ENCODE measurements around the gene EPB41. TPM values are rescaled to one million over a fixed set of nuclear protein-coding genes. Genes with fewer than 3 reads are reported as not detected.
"Not testable (repeated sequence)": the region's sequence is repeated elsewhere in the genome, so short reads cannot be mapped to it uniquely, and the experiment has no call there.

The EPB41 gene
- total RNA-seq, 2 experiments from 2014 or later, result 162 to 170 TPM

DNA sequence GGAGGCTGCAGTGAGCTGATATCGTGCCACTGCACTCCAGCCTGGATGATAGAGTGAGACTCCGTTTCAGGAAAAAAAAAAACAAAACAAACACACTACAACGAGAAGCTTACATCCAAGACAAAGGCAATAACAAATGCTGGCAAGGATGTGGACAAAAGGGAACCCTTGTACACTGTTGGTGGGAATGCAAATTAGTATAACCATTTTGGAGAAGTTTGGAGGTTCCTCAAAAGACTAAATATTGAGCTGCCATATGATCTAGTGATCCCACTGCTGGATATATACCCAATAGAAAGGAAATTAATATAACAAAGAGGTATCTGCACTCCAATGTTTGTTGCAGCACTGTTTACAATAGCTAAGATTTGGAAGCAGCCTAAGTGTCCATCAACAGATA is 29.2 kb downstream of the EPB41 start:
- peaks cover 19% of the 10 kb centered on the region for H3K36me3 Mint-ChIP-seq
- H3K9me3 Mint-ChIP-seq; H3K27ac Mint-ChIP-seq; H3K4me3 Mint-ChIP-seq; POLR2A ChIA-PET; ATAC-seq (ENCODE audit: low read depth); H3K27me3 Mint-ChIP-seq; DNase-seq; H3K4me1 Mint-ChIP-seq: not testable (repeated sequence)

DNA sequence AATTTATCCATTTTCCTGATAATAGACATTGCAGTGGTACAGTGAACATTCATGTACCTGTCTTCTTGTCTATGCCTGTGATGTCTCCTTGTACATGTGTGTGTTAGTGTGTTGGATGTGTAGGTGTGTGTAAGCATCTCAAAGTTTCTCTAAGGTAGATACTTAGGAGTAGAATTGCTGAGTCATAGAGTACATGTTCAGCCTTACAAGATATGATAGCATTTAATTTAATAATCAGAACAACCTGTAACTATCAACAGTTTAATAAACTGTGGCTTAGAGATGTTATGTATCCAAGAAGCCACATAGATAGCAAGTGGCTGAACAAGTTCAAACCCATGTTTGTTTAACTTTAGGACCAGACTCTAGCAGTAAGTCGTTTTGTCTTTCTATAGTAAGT is 35.6 kb downstream of the EPB41 start:
- Mint-ChIP-seq H3K27me3 (no peaks in the 10 kb centered on the region), H3K4me1 (no peaks in the 10 kb centered on the region), H3K4me3 (no peak overlapping the region), H3K27ac (no peak overlapping the region), H3K36me3 (peaks cover 10% of the 10 kb centered on the region), H3K9me3 (no peaks in the 10 kb centered on the region)
- ATAC-seq (ENCODE audit: low read depth), result no peak
- POLR2A ChIA-PET, result no interaction called here
- DNase-seq, result no peak

DNA sequence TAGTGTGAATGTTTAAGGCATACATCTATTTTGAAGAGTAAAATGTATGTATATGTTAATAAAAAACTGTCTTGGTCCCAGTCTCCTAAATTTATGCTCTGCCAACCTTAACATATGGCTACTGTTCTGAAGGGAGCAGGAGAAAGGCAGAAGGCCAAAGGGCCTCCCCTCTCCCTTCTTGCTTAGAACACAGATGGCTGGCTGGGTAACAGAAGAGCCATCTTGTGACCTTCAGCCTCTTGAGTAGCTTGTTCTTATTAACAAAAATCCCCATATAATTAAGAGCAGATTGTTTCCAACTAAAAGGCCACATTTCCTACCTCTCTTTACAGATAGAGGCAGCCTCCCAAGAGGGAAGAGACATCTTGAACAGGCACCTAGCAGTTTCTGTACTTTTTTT is 36.1 kb downstream of the EPB41 start:
- ATAC-seq (ENCODE audit: low read depth), result no peak

DNA sequence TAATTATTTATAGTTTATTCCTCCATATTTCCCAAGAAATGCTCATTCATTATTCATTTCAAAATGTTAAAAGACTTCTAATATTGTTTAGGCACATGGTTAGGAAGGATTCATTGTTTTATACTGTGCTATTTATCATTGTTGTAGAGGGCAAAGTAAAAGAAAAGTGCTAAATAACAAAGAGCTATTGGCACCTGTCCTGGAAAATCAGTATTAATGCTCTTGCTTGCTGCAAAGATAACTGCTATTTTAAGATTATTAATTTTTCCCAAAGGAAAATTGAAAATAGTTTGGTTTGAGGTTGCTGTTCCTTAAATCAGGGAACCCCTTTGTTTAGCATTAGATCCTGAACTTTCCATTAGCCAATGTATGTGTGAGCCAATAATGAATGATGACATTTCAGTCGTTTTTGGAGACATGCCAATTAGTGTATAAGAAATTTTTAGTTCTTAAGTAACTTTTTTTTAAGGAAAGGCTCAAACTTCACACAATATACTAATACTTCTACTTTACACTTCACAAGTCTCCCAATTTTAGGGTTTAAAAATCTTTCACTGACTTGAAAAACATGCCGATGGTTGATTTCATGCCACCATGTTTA is 39.9 kb downstream of the EPB41 start:
- H3K36me3 Mint-ChIP-seq, result peaks cover 6% of the 10 kb centered on the region
- no peaks in the 10 kb centered on the region for H3K9me3 Mint-ChIP-seq
- H3K4me3 Mint-ChIP-seq, result no peak overlapping the region
- no peak for DNase-seq
- POLR2A ChIA-PET, result no interaction called here
- no peak for ATAC-seq (ENCODE audit: low read depth)
- H3K27me3 Mint-ChIP-seq, result no peaks in the 10 kb centered on the region
- peaks cover 6% of the 10 kb centered on the region for H3K4me1 Mint-ChIP-seq
- no peak overlapping the region for H3K27ac Mint-ChIP-seq

More for the DNA sequence above, 36.1 kb downstream of the EPB41 start:
- DNase-seq, result no peak
- Mint-ChIP-seq H3K4me3 (no peak overlapping the region), H3K36me3 (peaks cover 10% of the 10 kb centered on the region), H3K27ac (no peak overlapping the region), H3K4me1 (no peaks in the 10 kb centered on the region), H3K9me3 (no peaks in the 10 kb centered on the region), H3K27me3 (no peaks in the 10 kb centered on the region)
- POLR2A ChIA-PET, result no interaction called here

DNA sequence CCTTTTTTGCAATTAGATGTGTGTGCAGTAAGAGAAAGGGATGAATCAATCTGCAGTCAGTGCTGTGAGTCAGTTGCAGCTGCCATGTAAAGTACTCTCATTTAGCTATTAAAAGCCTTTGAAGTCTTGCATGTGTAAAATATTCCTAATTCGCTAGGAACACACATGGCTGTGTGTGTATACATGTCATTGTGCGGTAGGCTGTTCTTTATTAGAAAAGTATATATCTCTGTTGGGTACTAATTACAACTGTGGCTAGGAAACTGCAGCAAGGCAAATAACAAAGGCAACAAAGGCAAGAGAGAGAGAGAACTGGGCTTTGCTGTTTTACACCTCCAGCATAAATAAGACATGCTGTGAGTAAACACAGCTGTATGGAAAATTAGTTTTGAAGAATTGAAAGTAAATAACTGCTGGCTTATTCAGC is 41.7 kb downstream of the EPB41 start:
- POLR2A ChIA-PET, result no interaction called here
- no peak overlapping the region for H3K4me3 Mint-ChIP-seq
- DNase-seq, result no peak
- no peak overlapping the region for H3K27ac Mint-ChIP-seq
- no peaks in the 10 kb centered on the region for H3K9me3 Mint-ChIP-seq
- no peaks in the 10 kb centered on the region for H3K27me3 Mint-ChIP-seq
- no peak for ATAC-seq (ENCODE audit: low read depth)
- peaks cover 6% of the 10 kb centered on the region for H3K36me3 Mint-ChIP-seq
- peaks cover 6% of the 10 kb centered on the region for H3K4me1 Mint-ChIP-seq

DNA sequence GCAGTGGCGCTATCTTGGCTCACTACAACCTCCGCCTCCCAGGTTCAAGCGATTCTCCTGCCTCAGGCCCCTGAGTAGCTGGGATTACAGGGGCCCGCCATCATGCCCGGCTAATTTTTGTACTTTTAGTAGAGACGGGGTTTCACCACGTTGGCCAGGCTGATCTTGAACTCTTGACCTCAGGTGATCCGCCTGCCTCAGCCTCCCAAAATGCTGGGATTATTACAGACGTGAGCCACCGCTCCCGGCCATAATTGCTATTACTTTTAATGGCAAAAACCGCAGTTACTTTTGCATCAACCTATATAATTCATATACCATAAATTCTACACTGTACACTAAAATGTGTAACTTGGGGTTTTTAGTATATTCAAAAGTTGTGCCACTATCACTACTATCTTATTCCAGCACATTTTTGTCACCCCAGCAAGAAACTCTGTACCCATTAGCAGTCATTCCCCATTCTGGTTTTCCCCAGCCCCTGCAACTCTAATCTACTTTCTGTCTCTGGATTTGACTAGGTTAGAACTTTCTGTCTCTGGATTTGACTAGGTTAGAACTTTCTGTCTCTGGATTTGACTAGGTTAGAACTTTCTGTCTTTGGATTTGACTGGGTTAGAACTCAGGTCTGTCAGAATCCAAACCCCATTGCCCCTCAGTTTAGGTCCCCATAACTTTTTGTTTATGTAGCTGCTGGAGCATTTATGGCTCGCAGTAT is 47.9 kb downstream of the EPB41 start:
- H3K36me3 Mint-ChIP-seq; ATAC-seq (ENCODE audit: low read depth); DNase-seq; POLR2A ChIA-PET; H3K4me3 Mint-ChIP-seq; H3K27me3 Mint-ChIP-seq; H3K9me3 Mint-ChIP-seq; H3K27ac Mint-ChIP-seq: not testable (repeated sequence)
- H3K4me1 Mint-ChIP-seq, result peaks cover 14% of the 10 kb centered on the region

DNA sequence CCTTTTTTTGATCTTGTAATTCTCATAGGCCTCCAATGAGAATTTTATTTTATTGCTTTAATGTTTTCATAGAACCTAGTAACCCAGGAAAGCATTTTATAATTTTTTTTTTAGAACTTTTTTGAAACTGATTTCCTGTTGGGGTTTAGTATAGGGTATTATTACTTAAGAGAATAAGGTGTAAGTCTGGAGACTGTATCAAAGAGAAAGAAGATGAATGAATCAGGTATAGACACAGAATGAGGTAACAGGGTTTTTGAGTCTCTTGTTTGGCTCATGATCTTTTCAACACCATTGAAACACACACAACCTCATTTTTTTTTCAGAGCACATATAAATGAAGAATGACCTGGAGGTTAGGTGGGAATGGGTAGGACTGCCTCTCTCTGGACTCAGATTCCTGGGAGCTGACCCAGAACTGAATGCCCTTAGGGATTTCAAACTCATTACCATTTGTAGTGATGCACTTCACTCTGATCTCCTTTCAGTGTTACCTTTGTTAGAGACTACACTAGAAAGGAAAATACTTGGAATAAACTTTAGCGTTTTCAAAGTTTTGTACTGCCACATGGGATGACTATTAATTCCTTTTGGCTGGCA is 51.0 kb downstream of the EPB41 start:
- Mint-ChIP-seq H3K36me3 (no peaks in the 10 kb centered on the region), H3K4me3 (no peak overlapping the region), H3K9me3 (no peaks in the 10 kb centered on the region), H3K27me3 (no peaks in the 10 kb centered on the region), H3K27ac (no peak overlapping the region), H3K4me1 (peaks cover 9% of the 10 kb centered on the region)
- ATAC-seq (ENCODE audit: low read depth) (no peak), DNase-seq (no peak)
- POLR2A ChIA-PET, result interaction anchor here (0.5 kb wide), 1 partner anchor 283 kb away, joined by 6 read pairs; no protein-coding TSS in a partner anchor

DNA sequence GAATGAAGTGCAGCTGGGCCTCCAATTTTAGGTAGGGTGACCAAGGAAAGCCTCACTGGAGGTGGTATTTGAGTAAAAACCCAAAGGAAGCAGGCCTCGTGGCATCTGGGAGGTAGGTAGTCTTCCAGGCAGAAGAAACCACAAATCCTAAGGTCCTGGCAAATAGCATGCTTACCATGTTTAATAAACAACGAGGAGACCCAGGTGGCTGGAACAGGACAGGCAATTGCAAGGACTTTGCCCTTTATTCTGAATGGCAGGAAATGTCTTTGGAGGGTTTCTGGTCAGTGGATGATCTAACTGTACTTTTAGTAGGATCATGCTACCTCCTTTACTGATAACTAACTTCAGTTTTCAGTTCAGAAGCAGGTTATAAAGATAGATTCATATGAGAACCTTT is 52.2 kb downstream of the EPB41 start:
- Mint-ChIP-seq H3K4me1 (peaks cover 13% of the 10 kb centered on the region), H3K9me3 (no peaks in the 10 kb centered on the region), H3K27me3 (no peaks in the 10 kb centered on the region), H3K36me3 (peaks cover 3% of the 10 kb centered on the region), H3K4me3 (no peak overlapping the region), H3K27ac (no peak overlapping the region)
- no peak for DNase-seq
- ATAC-seq (ENCODE audit: low read depth), result no peak
- POLR2A ChIA-PET, result no interaction called here

DNA sequence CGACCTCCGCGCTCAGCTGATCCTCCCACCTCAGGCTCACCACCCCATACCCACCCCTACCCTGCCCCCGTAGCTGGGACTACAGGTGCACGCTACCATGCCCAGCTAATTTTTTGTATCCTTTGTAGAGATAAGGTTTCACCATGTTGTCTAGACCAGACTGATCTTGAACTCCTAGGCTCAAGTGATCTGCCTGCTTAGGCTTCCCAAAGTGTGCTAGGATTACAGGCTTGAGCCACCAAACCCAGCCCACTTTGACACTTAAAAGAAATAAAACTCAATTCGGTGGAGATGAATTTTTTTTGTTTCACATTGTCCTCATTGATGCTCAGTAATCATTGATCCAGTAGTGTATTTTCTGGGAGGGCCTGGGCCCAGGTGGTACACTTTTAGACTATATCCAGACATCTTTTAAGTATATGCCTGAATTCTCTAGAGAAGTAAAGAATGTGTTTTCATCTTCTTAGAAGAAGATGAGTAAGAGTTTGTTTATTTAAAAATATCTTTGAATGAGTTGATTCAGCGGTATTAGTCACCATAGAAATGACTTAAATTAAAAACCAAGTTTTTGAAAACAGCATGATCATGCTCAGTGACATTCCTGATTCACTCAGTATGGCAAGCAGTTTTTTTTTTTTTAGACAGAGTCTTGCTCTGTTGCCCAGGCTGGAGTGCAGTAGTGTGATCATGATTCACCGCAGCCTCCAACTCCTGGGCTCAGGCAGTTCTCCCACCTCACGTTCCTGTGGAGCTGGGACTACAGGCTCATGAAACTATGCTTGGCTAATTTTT is 57.8 kb downstream of the EPB41 start:
- POLR2A ChIA-PET, result no interaction called here
- H3K9me3 Mint-ChIP-seq, result no peaks in the 10 kb centered on the region
- no peak overlapping the region for H3K27ac Mint-ChIP-seq
- H3K36me3 Mint-ChIP-seq, result peaks cover 16% of the 10 kb centered on the region
- no peaks in the 10 kb centered on the region for H3K27me3 Mint-ChIP-seq
- DNase-seq (no peak), ATAC-seq (ENCODE audit: low read depth) (no peak)
- H3K4me3 Mint-ChIP-seq, result no peak overlapping the region
- H3K4me1 Mint-ChIP-seq, result peaks cover 10% of the 10 kb centered on the region

DNA sequence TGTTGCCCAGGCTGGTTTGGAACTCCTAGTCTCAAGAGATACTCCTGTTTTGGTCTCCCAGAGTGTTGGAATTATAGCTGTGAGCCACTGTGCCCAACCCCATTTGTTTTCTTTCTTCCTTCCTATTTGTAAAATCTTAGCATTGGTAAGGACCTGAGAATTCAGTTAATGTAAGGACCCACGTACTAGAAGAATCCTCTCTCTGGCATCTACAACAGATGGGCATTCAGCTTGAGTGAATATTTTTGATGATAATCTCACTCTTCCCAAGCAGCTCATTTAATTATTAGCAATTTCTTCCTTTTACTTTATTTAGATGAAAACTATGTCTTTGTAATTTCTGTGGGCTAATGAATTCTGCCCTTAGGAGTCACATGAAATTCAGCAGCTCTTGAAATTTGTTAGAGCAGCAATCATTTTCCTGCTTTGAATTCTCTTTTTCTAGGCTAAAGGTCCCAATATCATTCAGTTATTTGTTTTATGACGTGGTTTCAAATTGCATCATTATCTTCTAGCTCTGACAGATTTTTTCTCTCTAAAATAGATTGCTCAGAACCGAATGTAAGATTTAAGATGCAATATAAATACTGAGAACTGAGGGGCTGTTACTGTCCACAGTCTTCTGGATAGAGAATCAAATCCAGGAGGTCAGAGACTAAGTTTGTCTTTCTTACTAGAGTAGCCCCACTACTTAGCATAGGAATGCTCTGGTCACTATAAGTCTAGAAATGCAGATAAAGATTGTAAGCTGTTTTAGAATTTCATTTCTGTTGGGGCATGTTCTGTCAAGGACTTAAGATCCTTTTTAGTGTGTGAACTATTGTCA is 59.4 kb downstream of the EPB41 start:
- POLR2A ChIA-PET, result no interaction called here
- no peak overlapping the region for H3K27ac Mint-ChIP-seq
- no peak for DNase-seq
- no peaks in the 10 kb centered on the region for H3K9me3 Mint-ChIP-seq
- H3K27me3 Mint-ChIP-seq, result no peaks in the 10 kb centered on the region
- peaks cover 18% of the 10 kb centered on the region for H3K36me3 Mint-ChIP-seq
- no peak for ATAC-seq (ENCODE audit: low read depth)
- peaks cover 12% of the 10 kb centered on the region for H3K4me1 Mint-ChIP-seq
- no peak overlapping the region for H3K4me3 Mint-ChIP-seq

DNA sequence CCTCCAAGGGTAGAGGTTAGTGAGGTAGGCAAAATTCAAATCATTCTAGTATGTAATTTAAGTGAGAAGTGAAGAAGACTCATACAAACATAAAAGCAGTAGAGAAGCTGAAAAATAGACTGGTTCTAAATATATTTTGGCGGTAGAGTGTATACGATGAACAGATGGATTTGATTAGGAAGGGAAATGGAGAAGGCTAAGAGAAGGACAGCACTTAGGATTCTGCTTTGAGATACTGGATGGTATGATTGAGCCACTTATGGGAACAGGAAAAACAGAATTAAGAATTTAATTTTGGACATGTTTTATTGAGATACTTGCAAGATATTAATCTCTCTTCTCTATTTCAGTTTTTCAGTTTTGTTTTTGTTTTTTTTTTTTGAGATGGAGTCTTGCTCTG is 60.1 kb downstream of the EPB41 start:
- ATAC-seq (ENCODE audit: low read depth), result no peak
- Mint-ChIP-seq H3K4me1 (peaks cover 12% of the 10 kb centered on the region), H3K36me3 (peaks cover 21% of the 10 kb centered on the region), H3K4me3 (no peak overlapping the region), H3K27ac (no peak overlapping the region), H3K9me3 (no peaks in the 10 kb centered on the region), H3K27me3 (no peaks in the 10 kb centered on the region)
- POLR2A ChIA-PET, result no interaction called here
- no peak for DNase-seq

DNA sequence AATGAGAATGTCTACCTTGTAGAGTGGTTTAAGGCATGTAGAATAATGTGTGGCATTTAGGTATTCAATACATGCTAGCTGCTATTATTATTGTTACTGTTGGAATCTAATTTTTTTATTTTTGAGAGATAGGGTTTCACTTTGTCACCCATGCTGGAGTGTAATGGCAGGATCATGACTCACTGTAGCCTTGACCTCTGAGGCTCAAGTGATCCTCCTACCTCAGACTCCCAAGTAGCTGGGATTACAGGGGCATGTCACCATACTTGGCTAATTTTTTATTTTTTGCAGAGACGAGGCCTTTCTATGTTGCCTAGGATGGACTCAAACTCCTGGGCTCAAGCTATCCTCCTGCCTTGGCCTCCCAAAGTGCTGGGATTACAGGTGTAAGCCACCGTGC is 61.9 kb downstream of the EPB41 start:
- no peaks in the 10 kb centered on the region for H3K9me3 Mint-ChIP-seq
- no peak overlapping the region for H3K4me3 Mint-ChIP-seq
- POLR2A ChIA-PET, result no interaction called here
- no peak overlapping the region for H3K27ac Mint-ChIP-seq
- H3K4me1 Mint-ChIP-seq, result peaks cover 15% of the 10 kb centered on the region
- H3K36me3 Mint-ChIP-seq, result peaks cover 29% of the 10 kb centered on the region
- DNase-seq (no peak), ATAC-seq (ENCODE audit: low read depth) (no peak)
- no peaks in the 10 kb centered on the region for H3K27me3 Mint-ChIP-seq

DNA sequence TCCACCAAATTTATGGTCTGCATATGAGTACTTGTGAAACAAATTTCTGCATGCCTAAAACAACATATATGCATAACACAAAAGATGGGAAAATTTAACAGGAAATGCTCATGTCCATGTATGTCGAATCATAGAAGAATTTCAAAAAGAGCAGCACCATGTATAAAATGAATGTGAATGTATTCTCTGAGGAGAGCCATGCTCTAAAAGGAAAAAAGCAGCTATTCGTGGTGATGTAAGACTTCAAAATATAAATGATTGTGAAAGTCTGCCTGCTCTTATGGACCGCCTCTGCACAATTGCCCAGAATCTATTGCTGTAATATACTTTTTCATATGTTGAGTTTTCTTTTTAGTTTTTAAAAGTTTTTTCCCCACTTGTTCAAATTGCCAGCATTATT is 66.8 kb downstream of the EPB41 start:
- POLR2A ChIA-PET, result no interaction called here
- Mint-ChIP-seq H3K36me3 (peaks cover 22% of the 10 kb centered on the region), H3K4me1 (peaks cover 8% of the 10 kb centered on the region), H3K4me3 (no peak overlapping the region), H3K27ac (no peak overlapping the region), H3K9me3 (peaks cover 1% of the 10 kb centered on the region), H3K27me3 (no peaks in the 10 kb centered on the region)
- DNase-seq, result no peak
- ATAC-seq (ENCODE audit: low read depth), result no peak
